T47D (cell line): Measurements from ENCODE around the gene ANKIB1.
A peak's percentile ranks its signal among the peaks of the same experiment; 100 is the strongest.
"Not testable (repeated sequence)": the region's sequence is repeated elsewhere in the genome, so short reads cannot be mapped to it uniquely, and the experiment has no call there.

Experiments
- DNase-seq, 2 experiments: peaks; one replicate each; pipeline versions ENCODE4 v3.0.0 to v3.0.0-alpha.2; 2011 to 2012; ENCODE audit warnings: low read depth in 1 of 2, low spot score in 1 of 2
- JUND ChIP-seq: IDR thresholded peaks from 2 replicates; pipeline ENCODE4 v1.6.1; 2012; ENCODE audit warnings: low read depth
- in situ Hi-C: cut with HindIII; loops from 2 replicates; pipeline ENCODE4 v1.10.0; 2016; ENCODE audit warnings: low sequenced_read_pairs, low pct_unique_long_range_greater_than_20kb

ANKIB1 gene

DNA sequence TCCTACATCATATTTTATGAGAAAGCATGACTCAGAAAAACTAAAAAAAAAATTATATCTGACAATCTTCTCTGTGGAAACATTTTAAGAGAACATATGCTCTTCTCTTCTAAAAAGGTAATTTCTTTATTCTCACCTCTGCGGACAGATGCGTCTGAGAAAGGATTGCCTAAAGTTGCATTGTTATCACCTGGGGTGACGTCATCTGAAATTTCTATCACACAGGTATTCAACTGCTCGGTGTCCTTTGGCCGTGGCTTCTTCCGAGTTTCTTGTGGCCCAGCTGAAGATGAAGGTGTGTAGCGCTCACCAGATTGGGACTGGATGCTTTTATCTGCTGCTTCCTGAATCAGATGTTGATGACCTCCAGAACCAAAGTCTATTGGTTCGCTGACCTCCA lies 187.2 kb downstream of the ANKIB1 start:
- no peak for DNase-seq
- in situ Hi-C loops: no loop called here
- no peak for TF ChIP-seq JUND

DNA sequence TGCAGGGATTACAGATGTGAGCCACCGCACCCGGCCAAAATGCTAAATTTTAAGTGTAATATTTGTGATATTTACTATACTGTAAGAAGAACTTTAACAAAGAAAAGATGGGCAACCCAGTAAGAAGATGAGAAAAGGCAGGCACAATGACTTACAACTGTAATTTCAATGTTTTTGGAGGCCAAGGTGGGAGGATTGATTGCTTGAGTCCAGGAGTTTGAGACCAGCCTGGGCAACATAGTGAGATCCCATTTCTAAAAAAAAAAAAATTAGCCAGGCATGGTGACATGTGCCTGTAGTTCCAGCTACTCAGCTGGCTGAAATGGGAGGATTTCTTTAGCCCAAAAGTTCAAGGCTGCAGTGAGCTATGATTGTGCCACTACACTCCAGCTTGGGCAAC lies 189.8 kb downstream of the ANKIB1 start:
- TF ChIP-seq JUND: no peak
- in situ Hi-C loops: no loop called here
- DNase-seq: no peak

DNA sequence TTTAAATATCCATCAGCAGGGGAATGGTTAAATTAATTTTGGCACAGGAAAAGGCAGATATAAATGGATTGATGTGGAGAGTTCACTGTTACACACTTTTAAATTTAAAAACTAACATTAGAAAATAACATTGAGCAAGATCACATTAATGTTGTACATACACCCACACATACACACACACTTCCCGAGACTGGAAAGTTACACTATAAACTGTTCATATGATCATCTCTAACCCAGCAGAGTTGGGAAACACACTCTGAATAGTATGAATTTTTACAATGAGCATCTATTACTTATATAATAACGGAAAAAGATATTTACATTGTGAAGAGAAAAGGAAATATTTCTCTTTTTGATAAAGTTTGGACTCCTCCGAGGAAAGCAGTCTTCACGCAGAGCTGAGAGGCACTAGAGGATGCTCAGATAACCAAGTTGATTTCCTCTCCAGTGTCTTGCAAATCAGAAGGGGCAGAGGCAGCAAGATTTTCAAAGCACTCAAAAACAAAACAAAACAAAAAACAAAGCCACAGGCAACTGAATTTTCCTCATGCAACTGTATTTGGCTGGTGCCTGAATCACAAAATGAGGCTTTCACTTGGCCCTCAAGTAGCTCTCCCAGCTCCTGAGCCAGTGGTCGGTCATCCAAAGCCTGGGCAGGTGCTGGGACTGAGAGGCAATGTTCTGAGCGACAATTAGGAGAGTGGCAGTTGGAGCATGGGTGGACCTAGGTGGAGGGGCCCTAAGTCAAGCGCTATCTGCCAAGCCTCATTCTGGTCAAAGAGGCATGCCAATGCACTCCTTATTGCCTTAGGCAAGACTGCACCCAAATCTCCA lies 191.1 kb downstream of the ANKIB1 start:
- in situ Hi-C loops: no loop called here
- no peak for TF ChIP-seq JUND
- DNase-seq: no peak

DNA sequence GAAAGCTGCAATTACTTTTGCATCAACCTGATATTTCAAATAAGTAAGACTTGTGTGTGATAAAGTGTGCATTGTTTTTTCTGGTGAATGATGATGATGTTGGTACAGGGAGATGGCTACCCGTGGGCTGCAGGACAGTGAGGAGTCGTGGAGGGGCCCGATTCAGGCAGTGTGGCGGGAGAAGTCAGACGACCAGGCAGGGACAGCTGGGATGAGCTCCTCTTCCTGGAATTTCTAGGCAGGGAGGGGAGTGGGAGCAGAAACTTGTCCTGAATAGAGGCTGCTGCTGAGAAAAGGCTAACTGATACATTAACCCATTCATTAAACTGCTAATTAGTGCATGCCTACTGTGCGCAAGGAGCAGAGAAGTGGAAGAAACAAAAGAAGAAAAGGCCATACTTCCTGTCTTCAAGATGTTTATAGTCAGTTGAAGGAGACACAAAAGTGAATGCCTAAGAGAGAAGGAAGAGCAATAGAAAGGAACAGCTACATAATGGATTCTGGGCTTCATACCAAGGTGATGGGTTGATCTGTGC lies 192.2 kb downstream of the ANKIB1 start:
- no peak for TF ChIP-seq JUND
- DNase-seq: no peak
- in situ Hi-C loops: no loop called here

DNA sequence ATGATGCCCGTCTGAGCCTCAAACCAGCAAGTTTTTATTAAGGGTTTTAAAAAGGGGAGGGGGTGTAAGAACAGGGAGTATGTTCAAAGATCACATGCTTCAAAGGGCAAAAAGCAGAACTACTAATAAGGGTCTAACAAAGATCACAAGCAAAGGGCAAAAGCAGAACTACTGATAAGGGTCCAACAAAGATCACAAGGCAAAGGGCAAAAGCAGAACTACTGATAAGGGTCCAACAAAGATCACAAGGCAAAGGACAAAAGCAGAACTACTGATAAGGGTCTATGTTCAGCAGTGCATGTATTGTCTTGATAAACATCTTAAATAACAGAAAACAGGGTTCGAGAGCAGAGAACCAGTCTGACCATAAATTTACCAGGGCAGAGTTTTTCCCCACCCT lies 196.9 kb downstream of the ANKIB1 start:
- in situ Hi-C loops, DNase-seq: not testable (repeated sequence)

DNA sequence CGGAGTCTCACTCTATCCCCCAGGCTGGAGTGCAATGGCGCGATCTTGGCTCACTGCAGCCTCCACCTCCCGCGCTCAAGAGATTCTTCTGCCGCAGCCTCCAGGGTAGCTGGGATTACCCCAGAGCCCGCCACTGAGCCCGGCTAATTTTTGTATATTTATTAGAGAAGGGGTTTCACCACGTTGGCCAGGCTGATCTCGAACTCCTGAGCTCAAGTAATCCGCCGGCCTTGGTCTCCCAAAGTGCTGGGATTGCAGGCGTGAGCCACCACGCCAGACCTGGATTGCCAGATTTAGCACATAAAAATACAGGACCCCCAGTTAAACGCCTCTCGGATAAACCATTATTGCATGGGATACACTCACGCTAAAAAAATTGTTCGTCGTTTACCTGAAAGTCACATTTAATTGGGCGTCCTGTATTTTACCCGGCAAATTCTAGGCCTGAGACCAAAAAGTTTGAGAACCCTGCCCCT lies 201.1 kb downstream of the ANKIB1 start:
- DNase-seq: no peak

DNA sequence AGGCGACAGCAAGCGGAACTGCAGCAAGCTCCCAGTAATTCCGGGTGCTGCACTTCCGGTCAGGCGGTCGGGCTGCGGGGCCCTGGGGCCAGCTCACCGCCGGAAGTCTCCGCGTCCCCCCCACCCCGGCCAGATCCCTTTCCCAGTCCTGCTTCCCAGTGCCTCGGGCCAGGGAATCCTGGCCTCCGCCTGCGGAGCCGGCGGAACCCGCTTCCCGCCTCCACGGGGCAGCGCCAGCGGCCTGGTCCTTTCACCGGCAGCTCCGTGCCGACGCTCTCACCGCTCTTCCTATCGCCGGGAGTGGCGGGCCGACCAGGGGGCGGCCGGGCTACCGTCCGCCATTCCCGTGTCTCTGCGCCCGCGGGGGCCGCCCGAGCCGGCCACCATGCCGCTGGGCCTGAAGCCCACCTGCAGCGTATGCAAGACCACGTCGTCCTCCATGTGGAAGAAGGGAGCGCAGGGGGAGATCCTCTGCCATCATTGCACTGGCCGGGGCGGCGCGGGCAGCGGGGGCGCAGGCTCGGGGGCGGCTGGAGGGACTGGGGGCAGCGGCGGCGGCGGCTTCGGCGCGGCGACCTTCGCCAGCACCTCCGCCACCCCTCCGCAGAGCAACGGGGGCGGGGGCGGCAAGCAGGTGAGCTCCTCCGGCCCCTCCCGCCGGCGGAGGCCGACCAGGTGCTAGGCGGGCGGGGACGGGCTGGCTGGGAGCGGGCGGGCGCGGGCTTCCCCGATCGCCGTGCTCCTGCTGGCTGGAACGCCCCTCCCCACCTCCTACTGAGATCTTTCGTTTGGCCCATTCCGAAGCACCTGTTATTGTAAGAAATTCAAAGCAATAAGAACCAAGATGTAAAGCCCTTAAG lies 201.8 kb downstream of the ANKIB1 start, which contains the start of gene GATAD1:
Gene GATAD1 (plus strand): TSS at position 138 of the 860 bp plus-strand sequence. CDS start 248 bp downstream, at position 386.
- in situ Hi-C loops: no loop called here
- DNase-seq: peak; percentile 58 to 94

More for the DNA sequence above, 201.1 kb downstream of the ANKIB1 start:
- no peak for TF ChIP-seq JUND
- in situ Hi-C loops: no loop called here

DNA sequence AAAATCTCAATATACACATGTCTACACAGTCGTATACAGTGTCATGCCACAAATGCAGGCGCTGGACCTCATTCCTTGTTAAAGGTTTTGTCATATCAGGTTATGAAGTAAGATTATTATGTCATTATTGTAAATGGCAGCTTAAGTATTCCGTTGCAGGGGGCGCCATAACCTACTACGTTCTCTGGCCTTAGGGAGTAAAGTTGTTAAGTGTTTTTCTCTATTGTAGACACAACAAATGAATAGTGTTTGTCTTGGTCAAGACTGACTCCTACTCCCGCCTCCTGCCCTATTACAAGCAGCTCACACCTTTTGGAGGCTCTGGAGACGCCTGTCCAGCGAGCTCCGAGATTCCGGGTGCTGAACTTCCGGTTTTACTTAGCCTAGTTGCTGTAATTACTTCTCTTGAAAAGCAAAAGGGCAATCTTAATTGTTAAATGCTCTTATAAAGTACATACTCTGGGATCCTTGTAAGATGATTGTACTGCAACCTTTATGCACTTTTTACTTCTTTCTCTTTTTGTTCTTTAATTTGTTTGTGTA lies 202.5 kb downstream of the ANKIB1 start:
- no peak for TF ChIP-seq JUND
- DNase-seq: peak; percentile 42 to 89
- in situ Hi-C loops: no loop called here

More for the DNA sequence above, 201.8 kb downstream of the ANKIB1 start, which contains the start of gene GATAD1:
- no peak for TF ChIP-seq JUND
